ENCODE data around the gene GLRX3. TPM values are rescaled to one million over a fixed set of nuclear protein-coding genes. Genes with fewer than 3 reads are reported as not detected.
A peak's percentile ranks its signal among the peaks of the same experiment; 100 is the strongest.

GLRX3 gene
- total and polyA plus RNA-seq, 2 donors (not counting 1 experiment from before 2014, with no cell fraction given) = 26.9 to 45.4 TPM

- ATAC-seq (ENCODE audit: low read depth) (no peak), DNase-seq (no peak)
- Histone ChIP-seq H4K20me1 (ENCODE audit: control insufficient read depth, insufficient read depth, low read length, poor library complexity, severe bottlenecking) (no peaks in the 10 kb centered on the region), H3K36me3 (replicated peaks in 1 of 2; ENCODE audit: control extremely low read depth in 1 of 2, control insufficient read depth in 1 of 2, extremely low read depth in 1 of 2, insufficient read depth in 2 of 2, low read length in 1 of 2) (peaks cover 0 to under 1% of the 10 kb centered on the region in 2 experiments), H3K27ac (ENCODE audit: low read length in 2 of 2) (no peak overlapping the region), H3K9me3 (ENCODE audit: control extremely low read depth in 1 of 3, control insufficient read depth in 2 of 3, insufficient read depth in 1 of 3, low read length in 2 of 3) (peaks cover 0 to 2% (median 0%) of the 10 kb centered on the region in 3 donors), H3K27me3 (replicated peaks in 1 of 4; ENCODE audit: control extremely low read depth in 1 of 4, control insufficient read depth in 3 of 4, insufficient read depth in 4 of 4, low read length in 3 of 4) (peaks cover 0 to 8% (median 1%) of the 10 kb centered on the region in 4 experiments), H3K9ac (ENCODE audit: low read length) (peak overlapping the region; percentile 66), H3K79me2 (ENCODE audit: control insufficient read depth, insufficient read depth, low read length) (no peaks in the 10 kb centered on the region), H3K4me3 (ENCODE audit: control extremely low read depth in 1 of 5, extremely low read depth in 1 of 5, insufficient read depth in 1 of 5, low read depth in 2 of 5, low read length in 4 of 5) (peak overlapping the region in 4 of 5 experiments; percentile 21 to 57 (median 51)), H2AFZ (ENCODE audit: insufficient read depth, low read depth, low read length, poor library complexity, severe bottlenecking) (peak overlapping the region; percentile 59), H3K4me2 (replicated peaks; ENCODE audit: low read depth, low read length, poor library complexity, severe bottlenecking) (peak overlapping the region; percentile 93), H3K4me1 (ENCODE audit: control insufficient read depth in 2 of 2, insufficient read depth in 2 of 2, low read length in 2 of 2) (peaks cover 6 to 8% of the 10 kb centered on the region in 2 donors)
- ChIA-PET CTCF (interaction anchor here (1.0 kb wide), 1 partner anchor 21 kb away, joined by 3 read pairs; no protein-coding TSS in a partner anchor), POLR2A (no interaction called here)
- Mint-ChIP-seq H3K4me1 (peaks cover 8% of the 10 kb centered on the region), H3K27me3 (peaks cover 10% of the 10 kb centered on the region), H3K27ac (no peak overlapping the region), H3K9me3 (ENCODE audit: insufficient read depth) (no peaks in the 10 kb centered on the region), H3K4me3 (peak overlapping the region; percentile 70)
- intact Hi-C loops (cut with micrococcal nuclease) = loop anchor here (2.0 kb wide), 1 partner anchor 54 kb away; the partner anchor contains the start of gene GLRX3
- WGBS (ENCODE audit: insufficient coverage) = 27% methylated on average over 25 of the region's 25 CpGs
- TF ChIP-seq, protein P1, sequence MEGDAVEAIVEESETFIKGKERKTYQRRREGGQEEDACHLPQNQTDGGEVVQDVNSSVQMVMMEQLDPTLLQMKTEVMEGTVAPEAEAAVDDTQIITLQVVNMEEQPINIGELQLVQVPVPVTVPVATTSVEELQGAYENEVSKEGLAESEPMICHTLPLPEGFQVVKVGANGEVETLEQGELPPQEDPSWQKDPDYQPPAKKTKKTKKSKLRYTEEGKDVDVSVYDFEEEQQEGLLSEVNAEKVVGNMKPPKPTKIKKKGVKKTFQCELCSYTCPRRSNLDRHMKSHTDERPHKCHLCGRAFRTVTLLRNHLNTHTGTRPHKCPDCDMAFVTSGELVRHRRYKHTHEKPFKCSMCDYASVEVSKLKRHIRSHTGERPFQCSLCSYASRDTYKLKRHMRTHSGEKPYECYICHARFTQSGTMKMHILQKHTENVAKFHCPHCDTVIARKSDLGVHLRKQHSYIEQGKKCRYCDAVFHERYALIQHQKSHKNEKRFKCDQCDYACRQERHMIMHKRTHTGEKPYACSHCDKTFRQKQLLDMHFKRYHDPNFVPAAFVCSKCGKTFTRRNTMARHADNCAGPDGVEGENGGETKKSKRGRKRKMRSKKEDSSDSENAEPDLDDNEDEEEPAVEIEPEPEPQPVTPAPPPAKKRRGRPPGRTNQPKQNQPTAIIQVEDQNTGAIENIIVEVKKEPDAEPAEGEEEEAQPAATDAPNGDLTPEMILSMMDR (IDR thresholded peaks at IDR 0.05) = no peak
- TF ChIP-seq EZH2 (IDR thresholded peaks at IDR 0.05; ENCODE audit: borderline replicate concordance, insufficient read depth, low read depth, low read length, poor library complexity, severe bottlenecking) = no peak
Measured at GRCh38 chr10:130190737-130191115, 54.5 kb downstream of the GLRX3 start.

DNA sequence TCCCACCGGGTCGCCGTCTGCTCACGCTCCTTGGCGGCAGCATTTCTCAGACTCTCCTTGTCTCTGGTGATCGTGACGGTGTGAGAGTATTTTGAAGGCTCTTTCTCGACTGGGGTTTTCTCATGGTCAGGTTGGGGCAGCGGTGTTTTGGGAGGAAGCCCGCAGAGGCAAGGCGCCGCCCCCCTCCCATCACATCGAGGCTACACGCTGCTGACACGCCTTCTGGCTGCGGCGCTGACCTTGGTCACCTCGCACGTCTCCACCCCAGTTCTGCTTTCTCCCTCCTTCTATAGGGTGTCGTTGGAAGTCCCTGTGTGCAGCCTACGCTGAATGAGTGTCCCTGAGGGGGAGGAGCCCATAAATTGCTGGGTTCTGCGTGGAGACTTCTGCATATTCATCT, 55.2 kb downstream of the GLRX3 start:
- DNase-seq = no peak
- no peak for ATAC-seq (ENCODE audit: low read depth)
- no peaks in the 10 kb centered on the region for H3K36me3 ChIP-seq (replicated peaks in 1 of 2; ENCODE audit: control extremely low read depth in 1 of 2, control insufficient read depth in 1 of 2, extremely low read depth in 1 of 2, insufficient read depth in 2 of 2, low read length in 1 of 2)
- H3K4me3 ChIP-seq (ENCODE audit: control extremely low read depth in 1 of 5, extremely low read depth in 1 of 5, insufficient read depth in 1 of 5, low read depth in 2 of 5, low read length in 4 of 5) = no peak overlapping the region
- H3K4me1 ChIP-seq (ENCODE audit: control insufficient read depth in 2 of 2, insufficient read depth in 2 of 2, low read length in 2 of 2) = peaks cover 6 to 8% of the 10 kb centered on the region in 2 donors
- Mint-ChIP-seq H3K4me1 (peaks cover 8% of the 10 kb centered on the region), H3K4me3 (peak overlapping the region; percentile 70), H3K27ac (no peak overlapping the region), H3K27me3 (peaks cover 10% of the 10 kb centered on the region), H3K9me3 (ENCODE audit: insufficient read depth) (no peaks in the 10 kb centered on the region)
- TF ChIP-seq, protein P1 (IDR thresholded peaks at IDR 0.05) = no peak
- TF ChIP-seq EZH2 (IDR thresholded peaks at IDR 0.05; ENCODE audit: borderline replicate concordance, insufficient read depth, low read depth, low read length, poor library complexity, severe bottlenecking) = no peak
- no peak overlapping the region for H3K4me2 ChIP-seq (replicated peaks; ENCODE audit: low read depth, low read length, poor library complexity, severe bottlenecking)
- no peaks in the 10 kb centered on the region for H3K79me2 ChIP-seq (ENCODE audit: control insufficient read depth, insufficient read depth, low read length)
- 85% methylated on average over 9 of the region's 22 CpGs for WGBS (ENCODE audit: insufficient coverage)
- intact Hi-C loops (cut with micrococcal nuclease) = loop anchor here (2.0 kb wide), 1 partner anchor 55 kb away; the partner anchor contains the start of gene GLRX3
- H3K9ac ChIP-seq (ENCODE audit: low read length) = no peak overlapping the region
- CTCF ChIA-PET = interaction anchor here (0.6 to 1.0 kb wide), 2 partner anchors 22 to 1456 kb away, joined by 3 to 4 read pairs; no protein-coding TSS in a partner anchor
- no peak overlapping the region for H2AFZ ChIP-seq (ENCODE audit: insufficient read depth, low read depth, low read length, poor library complexity, severe bottlenecking)
- peaks cover 0 to 2% (median 0%) of the 10 kb centered on the region in 3 donors for H3K9me3 ChIP-seq (ENCODE audit: control extremely low read depth in 1 of 3, control insufficient read depth in 2 of 3, insufficient read depth in 1 of 3, low read length in 2 of 3)
- no peak overlapping the region for H3K27ac ChIP-seq (ENCODE audit: low read length in 2 of 2)
- POLR2A ChIA-PET = no interaction called here
- no peaks in the 10 kb centered on the region for H4K20me1 ChIP-seq (ENCODE audit: control insufficient read depth, insufficient read depth, low read length, poor library complexity, severe bottlenecking)
- peaks cover 0 to 8% (median 1%) of the 10 kb centered on the region in 4 experiments for H3K27me3 ChIP-seq (replicated peaks in 1 of 4; ENCODE audit: control extremely low read depth in 1 of 4, control insufficient read depth in 3 of 4, insufficient read depth in 4 of 4, low read length in 3 of 4)
